ENCODE results near the gene GNG5.

DNA sequence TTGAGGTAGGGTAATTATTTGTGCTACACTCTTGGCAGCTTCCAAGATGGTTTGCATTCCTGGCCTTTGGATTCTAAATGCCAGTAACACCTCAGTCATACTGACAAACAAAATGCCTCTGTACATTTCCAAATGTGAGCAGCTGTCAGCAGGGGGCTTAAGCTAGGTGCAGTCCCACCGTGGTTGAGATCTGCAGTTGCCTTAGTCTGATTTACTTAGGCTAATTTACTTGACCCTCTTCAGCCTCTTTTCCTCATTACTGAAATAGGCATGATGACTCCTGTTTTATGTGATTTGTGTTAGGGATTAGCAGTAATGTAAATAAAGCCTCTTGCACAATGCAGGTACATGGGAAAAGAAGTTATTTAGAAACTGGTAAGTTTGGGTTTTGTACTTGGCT is 13.7 kb downstream of the GNG5 start:
- no peak for TF ChIP-seq EZH2 (IDR thresholded peaks at IDR 0.05; ENCODE audit: low read length, unreplicated experiment)
- TF ChIP-seq, protein P1, sequence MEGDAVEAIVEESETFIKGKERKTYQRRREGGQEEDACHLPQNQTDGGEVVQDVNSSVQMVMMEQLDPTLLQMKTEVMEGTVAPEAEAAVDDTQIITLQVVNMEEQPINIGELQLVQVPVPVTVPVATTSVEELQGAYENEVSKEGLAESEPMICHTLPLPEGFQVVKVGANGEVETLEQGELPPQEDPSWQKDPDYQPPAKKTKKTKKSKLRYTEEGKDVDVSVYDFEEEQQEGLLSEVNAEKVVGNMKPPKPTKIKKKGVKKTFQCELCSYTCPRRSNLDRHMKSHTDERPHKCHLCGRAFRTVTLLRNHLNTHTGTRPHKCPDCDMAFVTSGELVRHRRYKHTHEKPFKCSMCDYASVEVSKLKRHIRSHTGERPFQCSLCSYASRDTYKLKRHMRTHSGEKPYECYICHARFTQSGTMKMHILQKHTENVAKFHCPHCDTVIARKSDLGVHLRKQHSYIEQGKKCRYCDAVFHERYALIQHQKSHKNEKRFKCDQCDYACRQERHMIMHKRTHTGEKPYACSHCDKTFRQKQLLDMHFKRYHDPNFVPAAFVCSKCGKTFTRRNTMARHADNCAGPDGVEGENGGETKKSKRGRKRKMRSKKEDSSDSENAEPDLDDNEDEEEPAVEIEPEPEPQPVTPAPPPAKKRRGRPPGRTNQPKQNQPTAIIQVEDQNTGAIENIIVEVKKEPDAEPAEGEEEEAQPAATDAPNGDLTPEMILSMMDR (conservative IDR thresholded peaks at IDR 0.05; ENCODE audit: low read depth, low read length), result no peak; the same call in 1 of the 2 replicates
